Body of pancreas (tissue), 4 donors: Measurements from ENCODE around the gene CCNYL1. TPM values are rescaled to one million over a fixed set of nuclear protein-coding genes. Genes with fewer than 3 reads are reported as not detected.

Experiments
- ATAC-seq: fragments of 150-250 bp; one replicate; pipeline ENCODE4 v1.9.1; 2016
- DNase-seq, 4 donors: peaks; one replicate each; pipeline ENCODE4 v3.0.0-alpha.2; 2019
- H3K27ac ChIP-seq, 4 donors: fragments of 200-600 bp; sonication (generic); 1 replicate in 3 of 4; 2 replicates in 1 of 4; pipeline versions ENCODE4 v1.5.1 to v1.6.1; 2016 to 2019; ENCODE audit warnings: mild to moderate bottlenecking in 1 of 4, mixed read lengths in 1 of 4, moderate library complexity in 1 of 4
- H3K27me3 ChIP-seq, 2 donors: fragments of 200-600 bp; sonication (generic); one replicate each; pipeline ENCODE4 v1.6.0; 2016; ENCODE audit warnings: mild to moderate bottlenecking in 1 of 2
- H3K36me3 ChIP-seq, 2 donors: fragments of 200-600 bp; sonication (generic); replicated peaks in 1 of 2; 2 replicates each; pipeline ENCODE4 v1.5.1; 2016; ENCODE audit warnings: low read depth in 2 of 2; ENCODE audit not compliant: insufficient read depth in 1 of 2
- H3K4me1 ChIP-seq: fragments of 200-600 bp; sonication (generic); one replicate; pipeline ENCODE4 v1.6.0; 2016
- H3K4me3 ChIP-seq, 2 donors: fragments of 200-600 bp; sonication (generic); 1 replicate in 1 of 2; 2 replicates in 1 of 2; pipeline ENCODE4 v1.5.1; 2016 to 2019
- H3K9me3 ChIP-seq, 3 donors: fragments of 200-600 bp; sonication (generic); 1 replicate in 2 of 3; 2 replicates in 1 of 3; pipeline ENCODE4 v1.5.1; 2016
- CTCF ChIP-seq, 7 experiments: fragments of 450-650 bp in 4 of 7; fragments of 200-600 bp in 3 of 7; sonication (generic) in 3 of 7; IDR thresholded peaks; one replicate each; pipeline ENCODE4 v1.5.1; 2016 to 2019; ENCODE audit warnings: antibody characterized with exemption in 7 of 7
- POLR2A ChIP-seq, 3 donors: fragments of 450-650 bp; IDR thresholded peaks; one replicate each; pipeline ENCODE4 v1.6.1; 2016; ENCODE audit warnings: antibody characterized with exemption in 3 of 3, mild to moderate bottlenecking in 2 of 3
- WGBS, 2 donors: methylation state at CpG; one replicate each; pipeline ENCODE4 v1.1.5; 2017; 5-methylcytosine and 5-hydroxymethylcytosine counted together
- intact Hi-C: fragments of 100-400 bp; cut with DNase I; formaldehyde crosslinking; loops from one replicate; pipeline ENCODE4 v1.15.1; 2023
- total RNA-seq, 2 donors: library from RNA; depleted of rRNA; stranded (reverse); fragments of >200 nt; gene quantifications; one replicate each; pipeline ENCODE4 v1.1.0, GENCODE V29; 2016

Gene CCNYL1
- total RNA-seq, 2 donors from 2014 or later, result 14.5 to 14.8 TPM

- intact Hi-C loops, result no loop called here
- ATAC-seq, result peak; percentile 7
- Histone ChIP-seq H3K27me3 (no peaks in the 10 kb centered on the region), H3K4me1 (peaks cover 62% of the 10 kb centered on the region), H3K9me3 (no peaks in the 10 kb centered on the region), H3K4me3 (peak overlapping the region; percentile 67 to 72), H3K27ac (peak overlapping the region; percentile 90 to 98 (median 94)), H3K36me3 (no peaks in the 10 kb centered on the region)
- TF ChIP-seq POLR2A (IDR thresholded peaks at IDR 0.05) (peak in 1 of 3 donors; percentile 5), CTCF (IDR thresholded peaks at IDR 0.05) (no peak)
- WGBS, 2 donors, result 1 to 3% methylated on average over 10 to 46 of the region's 52 CpGs
- DNase-seq, result peak in 3 of 4 donors; percentile 40 to 48 (median 45)
Observed at GRCh38 chr2:207768866-207769596, 57.6 kb downstream of the CCNYL1 start.

GRCh38 chr2:207770602-207771404, 59.4 kb downstream of the CCNYL1 start:
- no peaks in the 10 kb centered on the region for H3K36me3 ChIP-seq
- intact Hi-C loops, result no loop called here
- H3K27me3 ChIP-seq, result no peaks in the 10 kb centered on the region
- no peaks in the 10 kb centered on the region for H3K9me3 ChIP-seq
- H3K4me3 ChIP-seq, result no peak overlapping the region
- 32 to 46% methylated on average over 50 of the region's 50 CpGs for WGBS, 2 donors
- H3K4me1 ChIP-seq, result peaks cover 56% of the 10 kb centered on the region
- ATAC-seq (no peak), DNase-seq (no peak)
- peak overlapping the region in 3 of 4 donors; percentile 7 to 95 (median 92) for H3K27ac ChIP-seq
- TF ChIP-seq POLR2A (IDR thresholded peaks at IDR 0.05), result no peak
- no peak for TF ChIP-seq CTCF (IDR thresholded peaks at IDR 0.05)

GRCh38 chr2:207771421-207771820, 60.0 kb downstream of the CCNYL1 start:
- ATAC-seq, result no peak
- no peaks in the 10 kb centered on the region for H3K36me3 ChIP-seq
- no peak overlapping the region for H3K4me3 ChIP-seq
- H3K27me3 ChIP-seq, result no peaks in the 10 kb centered on the region
- DNase-seq, result no peak
- 67 to 77% methylated on average over 14 of the region's 14 CpGs for WGBS, 2 donors
- H3K9me3 ChIP-seq, result no peaks in the 10 kb centered on the region
- intact Hi-C loops, result no loop called here
- H3K27ac ChIP-seq, result peak overlapping the region in 3 of 4 donors; percentile 7 to 95 (median 92)
- TF ChIP-seq POLR2A (IDR thresholded peaks at IDR 0.05) (no peak), CTCF (IDR thresholded peaks at IDR 0.05) (no peak)
- H3K4me1 ChIP-seq, result peaks cover 52% of the 10 kb centered on the region

- H3K9me3 ChIP-seq, result no peaks in the 10 kb centered on the region
- TF ChIP-seq CTCF (IDR thresholded peaks at IDR 0.05) (no peak), POLR2A (IDR thresholded peaks at IDR 0.05) (no peak)
- no peak for ATAC-seq
- 75 to 80% methylated on average over 13 of the region's 13 CpGs for WGBS, 2 donors
- peak overlapping the region in 1 of 4 donors; percentile 25 for H3K27ac ChIP-seq
- H3K4me1 ChIP-seq, result peaks cover 44% of the 10 kb centered on the region
- no peak overlapping the region for H3K4me3 ChIP-seq
- no peaks in the 10 kb centered on the region for H3K27me3 ChIP-seq
- intact Hi-C loops, result no loop called here
- DNase-seq, result no peak
- no peaks in the 10 kb centered on the region for H3K36me3 ChIP-seq
Observed at GRCh38 chr2:207772081-207772843, 60.8 kb downstream of the CCNYL1 start.
